GM21390 (cell line): ENCODE data around the gene CBX6.

ENCODE experiments used
- ATAC-seq: cut with Tn5 transposase; IDR thresholded peaks from one replicate; pipeline ENCODE4 v1.9.1; 2021; ENCODE audit not compliant: unreplicated experiment

Gene CBX6

GRCh38 chr22:38823076-38823475, 48.9 kb downstream of the CBX6 start:
- no peak for ATAC-seq

DNA sequence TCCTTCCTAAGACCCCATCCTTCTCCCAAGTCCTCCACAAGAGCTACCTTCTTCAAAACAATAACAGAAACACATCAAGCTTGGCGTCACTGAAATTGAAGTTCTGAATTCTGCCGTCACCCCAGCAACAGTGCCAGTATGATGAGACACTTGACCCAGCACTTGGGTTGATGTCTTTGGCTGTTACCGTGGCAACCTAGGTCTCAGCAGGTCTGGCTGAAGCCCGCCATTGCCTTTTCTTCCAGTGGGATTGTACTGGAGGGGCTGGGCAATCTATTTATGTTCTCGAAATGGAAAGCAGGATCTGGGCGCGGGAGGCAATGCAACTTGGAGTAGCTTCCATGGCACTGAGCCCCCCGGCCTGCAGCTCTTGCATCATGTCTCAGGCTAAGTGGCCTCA, 52.0 kb downstream of the CBX6 start:
- no peak for ATAC-seq

DNA sequence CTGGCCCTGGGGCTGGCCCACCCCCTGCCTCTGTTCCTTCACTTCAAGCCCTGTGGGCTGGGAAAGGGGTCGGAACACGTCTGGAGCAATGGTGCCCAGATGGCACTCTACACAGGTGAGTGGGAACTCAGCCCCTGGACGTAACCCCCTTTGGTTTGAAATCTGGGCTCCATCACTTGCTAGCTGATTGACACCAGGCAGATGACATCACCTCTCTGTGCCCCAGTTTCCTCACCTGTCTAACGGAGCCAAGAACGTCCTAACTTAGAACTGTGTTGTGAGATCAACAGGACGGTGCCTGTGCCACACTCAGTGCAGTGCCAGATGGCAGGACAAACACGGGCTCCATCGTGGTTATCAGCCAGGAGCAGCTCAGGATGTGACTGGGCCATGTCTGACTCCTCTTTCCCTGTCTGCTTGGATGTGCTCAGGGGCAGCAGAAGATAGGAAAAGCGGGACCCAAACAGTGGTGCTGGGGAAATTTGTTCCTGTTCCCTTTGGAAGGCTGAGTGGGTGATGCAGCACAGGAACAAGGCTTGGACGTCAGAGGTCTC, 52.6 kb downstream of the CBX6 start:
- no peak for ATAC-seq

DNA sequence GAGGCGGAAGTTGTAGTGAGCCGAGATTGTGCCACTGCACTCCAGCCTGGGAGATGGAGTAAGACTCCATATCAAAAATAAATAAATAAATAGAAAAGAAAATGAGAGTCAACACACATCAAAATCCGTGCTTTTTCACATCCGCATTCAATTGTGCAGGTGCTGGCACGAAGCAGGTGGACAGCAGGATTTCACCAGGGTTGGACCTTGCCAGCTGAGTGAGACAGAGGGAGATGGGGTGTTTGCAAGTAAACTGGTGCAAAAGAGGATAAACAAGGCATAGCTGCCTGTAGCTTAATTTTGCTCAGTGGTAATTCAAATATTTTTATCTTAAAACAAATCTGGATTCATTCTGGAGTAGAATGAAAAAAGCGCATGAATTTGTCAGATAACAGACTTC, 54.8 kb downstream of the CBX6 start:
- no peak for ATAC-seq

DNA sequence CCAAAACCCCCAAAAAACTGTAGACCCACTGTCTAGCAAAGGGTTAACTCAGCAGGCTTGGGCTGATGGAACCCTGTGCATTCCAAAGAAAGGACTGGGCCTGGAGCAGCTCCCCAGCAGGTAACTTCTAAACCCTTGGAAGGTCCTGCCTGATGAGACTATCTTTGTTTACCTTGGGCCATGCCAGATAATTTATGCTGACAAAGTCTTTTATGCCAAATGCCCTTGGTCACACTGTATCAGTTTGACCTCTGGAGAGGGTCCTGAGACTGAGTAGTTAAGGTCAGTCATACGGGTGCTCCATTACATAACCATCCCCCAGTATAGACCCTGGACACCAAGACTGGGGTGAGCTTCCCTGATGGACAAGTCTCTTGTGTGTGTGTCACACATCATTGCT, 56.2 kb downstream of the CBX6 start:
- no peak for ATAC-seq
